Non-pigmented ciliary epithelial cell (primary cell): ENCODE data around the gene GNB1.
"Not testable (repeated sequence)": the region's sequence is repeated elsewhere in the genome, so short reads cannot be mapped to it uniquely, and the experiment has no call there.

ENCODE experiments used
- DNase-seq: peaks from one replicate; pipeline ENCODE4 v3.0.0-alpha.2; 2010; ENCODE audit warnings: low read depth

The GNB1 gene

GRCh38 chr1:1858382-1859086 lies 32.4 kb downstream of the GNB1 start:
- DNase-seq: peak; percentile 54

GRCh38 chr1:1857096-1857703 lies 33.7 kb downstream of the GNB1 start:
- no peak for DNase-seq

- DNase-seq: not testable (repeated sequence)
These were observed 34.7 kb downstream of the GNB1 start for GRCh38 chr1:1856161-1856560.

GRCh38 chr1:1853593-1854257 lies 37.2 kb downstream of the GNB1 start:
- no peak for DNase-seq

GRCh38 chr1:1852619-1853414 lies 38.1 kb downstream of the GNB1 start:
- no peak for DNase-seq

- no peak for DNase-seq
These were observed 43.0 kb downstream of the GNB1 start for GRCh38 chr1:1847890-1848289.

- DNase-seq: no peak
These were observed 43.6 kb downstream of the GNB1 start for GRCh38 chr1:1847061-1847850.

GRCh38 chr1:1846386-1846918 lies 44.4 kb downstream of the GNB1 start:
- no peak for DNase-seq

- no peak for DNase-seq
These were observed 48.3 kb downstream of the GNB1 start for GRCh38 chr1:1842360-1843146.

GRCh38 chr1:1841575-1841995 lies 49.3 kb downstream of the GNB1 start:
- DNase-seq: no peak

GRCh38 chr1:1839311-1839965 lies 51.4 kb downstream of the GNB1 start:
- no peak for DNase-seq

GRCh38 chr1:1836119-1836518 lies 54.8 kb downstream of the GNB1 start:
- no peak for DNase-seq

- DNase-seq: no peak
These were observed 55.3 kb downstream of the GNB1 start for GRCh38 chr1:1835546-1835945.

GRCh38 chr1:1833916-1834325 lies 57.0 kb downstream of the GNB1 start:
- no peak for DNase-seq

- DNase-seq: no peak
These were observed 57.4 kb downstream of the GNB1 start for GRCh38 chr1:1833456-1833855.

GRCh38 chr1:1832820-1833219 lies 58.1 kb downstream of the GNB1 start:
- DNase-seq: no peak

- no peak for DNase-seq
These were observed 58.7 kb downstream of the GNB1 start for GRCh38 chr1:1832166-1832565.

- DNase-seq: no peak
These were observed 63.6 kb downstream of the GNB1 start for GRCh38 chr1:1827089-1827848.

- no peak for DNase-seq
These were observed 64.4 kb downstream of the GNB1 start for GRCh38 chr1:1826356-1827088.
